NOMO-1 (cell line): Measurements from ENCODE around the gene CNN2.

ENCODE experiments used
- DNase-seq, 2 experiments: peaks; one replicate each; lab custom pipeline; 2025; ENCODE audit not compliant: unreplicated experiment in 2 of 2; lab: John Stamatoyannopoulos, UW

Gene CNN2

GRCh38 chr19:995051-995827 is 31.2 kb upstream of the CNN2 start:
- DNase-seq, result no peak

- DNase-seq, result no peak
Measured at GRCh38 chr19:996051-996838, 30.2 kb upstream of the CNN2 start.

GRCh38 chr19:998064-998463 is 28.3 kb upstream of the CNN2 start:
- no peak for DNase-seq

GRCh38 chr19:999379-999719 is 27.1 kb upstream of the CNN2 start:
- no peak for DNase-seq

- peak; percentile 46 to 73 for DNase-seq
Measured at GRCh38 chr19:1000095-1000494, 26.3 kb upstream of the CNN2 start, which contains the start of gene GRIN3B. Gene GRIN3B (plus strand): TSS chr19:1000419. CDS start chr19:1000438, 19 bp downstream.

GRCh38 chr19:1000591-1001537 is 25.5 kb upstream of the CNN2 start:
- DNase-seq, result no peak

GRCh38 chr19:1001538-1002166 is 24.8 kb upstream of the CNN2 start:
- DNase-seq, result peak; percentile 16 to 46

- no peak for DNase-seq
Measured at GRCh38 chr19:1002600-1002999, 23.8 kb upstream of the CNN2 start.

GRCh38 chr19:1003283-1003682 is 23.1 kb upstream of the CNN2 start:
- no peak for DNase-seq

- no peak for DNase-seq
Measured at GRCh38 chr19:1004204-1004802, 22.1 kb upstream of the CNN2 start.

GRCh38 chr19:1004803-1005664 is 21.4 kb upstream of the CNN2 start:
- no peak for DNase-seq

GRCh38 chr19:1006711-1007398 is 19.6 kb upstream of the CNN2 start:
- no peak for DNase-seq

- DNase-seq, result no peak
Measured at GRCh38 chr19:1007399-1008251, 18.8 kb upstream of the CNN2 start.

- no peak for DNase-seq
Measured at GRCh38 chr19:1008268-1009040, 18.0 kb upstream of the CNN2 start.

GRCh38 chr19:1009041-1009980 is 17.1 kb upstream of the CNN2 start:
- DNase-seq, result no peak

- no peak for DNase-seq
Measured at GRCh38 chr19:1009981-1010538, 16.3 kb upstream of the CNN2 start.
